Activated CD4-positive, alpha-beta T cell treated with anti-CD3 and anti-CD28 coated beads, Interleukin-2, amount 50 U/mL, for 4 hours (primary cell): ENCODE data around the gene DSC2.
"Not testable (repeated sequence)": the region's sequence is repeated elsewhere in the genome, so short reads cannot be mapped to it uniquely, and the experiment has no call there.

Experiments used
- DNase-seq, 2 experiments: peaks; one replicate each; pipeline ENCODE4 v3.0.0-alpha.2; 2020

The DSC2 gene

GRCh38 chr18:31102025-31102684, at the start of gene DSC2:
TSS of gene DSC2 (minus strand) at chr18:31102421. CDS start at chr18:31101971, 450 bp downstream.
- no peak for DNase-seq

- DNase-seq, result no peak
These were observed 47.1 kb upstream of the DSC2 start for GRCh38 chr18:31149351-31149750.

GRCh38 chr18:31148600-31148999, 46.4 kb upstream of the DSC2 start:
- no peak for DNase-seq

GRCh38 chr18:31146809-31147208, 44.6 kb upstream of the DSC2 start:
- DNase-seq, result no peak

GRCh38 chr18:31143025-31143424, 40.8 kb upstream of the DSC2 start:
- DNase-seq, result no peak

GRCh38 chr18:31138709-31139108, 36.5 kb upstream of the DSC2 start:
- no peak for DNase-seq

- DNase-seq, result no peak
These were observed 32.8 kb upstream of the DSC2 start for GRCh38 chr18:31134988-31135529.

GRCh38 chr18:31129398-31130115, 27.3 kb upstream of the DSC2 start:
- no peak for DNase-seq

GRCh38 chr18:31125878-31126277, 23.7 kb upstream of the DSC2 start:
- DNase-seq, result no peak

- DNase-seq, result not testable (repeated sequence)
These were observed 20.9 kb upstream of the DSC2 start for GRCh38 chr18:31123125-31123524.

GRCh38 chr18:31120594-31120993, 18.4 kb upstream of the DSC2 start:
- DNase-seq, result no peak

GRCh38 chr18:31116853-31117595, 14.8 kb upstream of the DSC2 start:
- DNase-seq, result no peak

- no peak for DNase-seq
These were observed 10.6 kb upstream of the DSC2 start for GRCh38 chr18:31112804-31113203.

GRCh38 chr18:31105733-31106132, 3.5 kb upstream of the DSC2 start:
- no peak for DNase-seq

GRCh38 chr18:31104444-31104843, 2.2 kb upstream of the DSC2 start:
- DNase-seq, result no peak

GRCh38 chr18:31103423-31103822, 1.2 kb upstream of the DSC2 start:
- DNase-seq, result no peak

GRCh38 chr18:31102941-31103340, 720 bp upstream of the DSC2 start:
- no peak for DNase-seq

- no peak for DNase-seq
These were observed 817 bp downstream of the DSC2 start for GRCh38 chr18:31101183-31102024.

GRCh38 chr18:31100436-31101182, 1.6 kb downstream of the DSC2 start:
- DNase-seq, result no peak

GRCh38 chr18:31099450-31100230, 2.6 kb downstream of the DSC2 start:
- DNase-seq, result no peak

GRCh38 chr18:31098878-31099277, 3.3 kb downstream of the DSC2 start:
- no peak for DNase-seq
